OCI-LY7 (cell line): ENCODE data around the gene IGSF21.

Experiments
- EZH2phosphoT487 ChIP-seq: fragments of 200-600 bp; sonication (generic); IDR thresholded peaks from 2 replicates; pipeline ENCODE4 v1.6.1; 2018; ENCODE audit warnings: low read depth, borderline replicate concordance, mild to moderate bottlenecking, mixed run types, antibody characterized with exemption, low read length, moderate library complexity, mixed read lengths
- TF ChIP-seq, protein P1 (sequence below): fragments of 200-600 bp; sonication (generic); conservative IDR thresholded peaks from 2 replicates; pipeline ENCODE4 v1.5.1; 2014; ENCODE audit warnings: mild to moderate bottlenecking, antibody characterized with exemption, low read length, moderate library complexity, mixed read lengths

DNA sequence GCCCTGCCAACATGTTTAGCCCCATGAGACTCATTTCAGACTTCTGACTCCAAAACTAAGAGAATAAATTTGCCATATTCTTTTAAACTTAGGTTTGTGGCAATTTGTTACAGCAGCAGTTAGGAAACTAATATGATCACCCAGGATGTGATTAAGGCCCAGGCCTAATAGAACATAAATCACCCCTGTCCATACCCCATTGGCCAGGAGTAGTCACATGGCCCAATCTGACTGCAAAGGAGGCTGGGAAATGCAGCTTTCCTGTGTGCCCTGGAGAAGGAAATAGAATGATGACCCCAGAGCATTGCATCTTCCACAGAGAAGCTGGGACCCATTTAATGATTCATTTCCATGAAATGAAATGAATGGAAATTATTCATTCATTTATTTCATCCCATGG is 272.7 kb downstream of the IGSF21 start:
- TF ChIP-seq, protein P1, sequence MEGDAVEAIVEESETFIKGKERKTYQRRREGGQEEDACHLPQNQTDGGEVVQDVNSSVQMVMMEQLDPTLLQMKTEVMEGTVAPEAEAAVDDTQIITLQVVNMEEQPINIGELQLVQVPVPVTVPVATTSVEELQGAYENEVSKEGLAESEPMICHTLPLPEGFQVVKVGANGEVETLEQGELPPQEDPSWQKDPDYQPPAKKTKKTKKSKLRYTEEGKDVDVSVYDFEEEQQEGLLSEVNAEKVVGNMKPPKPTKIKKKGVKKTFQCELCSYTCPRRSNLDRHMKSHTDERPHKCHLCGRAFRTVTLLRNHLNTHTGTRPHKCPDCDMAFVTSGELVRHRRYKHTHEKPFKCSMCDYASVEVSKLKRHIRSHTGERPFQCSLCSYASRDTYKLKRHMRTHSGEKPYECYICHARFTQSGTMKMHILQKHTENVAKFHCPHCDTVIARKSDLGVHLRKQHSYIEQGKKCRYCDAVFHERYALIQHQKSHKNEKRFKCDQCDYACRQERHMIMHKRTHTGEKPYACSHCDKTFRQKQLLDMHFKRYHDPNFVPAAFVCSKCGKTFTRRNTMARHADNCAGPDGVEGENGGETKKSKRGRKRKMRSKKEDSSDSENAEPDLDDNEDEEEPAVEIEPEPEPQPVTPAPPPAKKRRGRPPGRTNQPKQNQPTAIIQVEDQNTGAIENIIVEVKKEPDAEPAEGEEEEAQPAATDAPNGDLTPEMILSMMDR = no peak
- no peak for TF ChIP-seq EZH2phosphoT487
